Type B pancreatic cell (in vitro differentiated cells): ENCODE results near the gene KLHL3. TPM values are rescaled to one million over a fixed set of nuclear protein-coding genes. Genes with fewer than 3 reads are reported as not detected.
A peak's percentile ranks its signal among the peaks of the same experiment; 100 is the strongest.

Experiments
- DNase-seq: peaks from one replicate; pipeline ENCODE4 v3.0.0; 2021; ENCODE audit warnings: mixed read lengths; ENCODE audit not compliant: unreplicated experiment; ENCODE audit errors: extremely low spot score
- H3K27ac Mint-ChIP-seq: 2 replicates; pipeline ENCODE4 v1.8.0; 2021; ENCODE audit warnings: mild to moderate bottlenecking, mixed read lengths
- H3K27me3 Mint-ChIP-seq: 2 replicates; pipeline ENCODE4 v1.8.0; 2021; ENCODE audit warnings: mixed read lengths
- H3K36me3 Mint-ChIP-seq: 2 replicates; pipeline ENCODE4 v1.8.0; 2021; ENCODE audit warnings: mixed read lengths
- H3K4me1 Mint-ChIP-seq: one replicate; pipeline ENCODE4 v1.8.0; 2021; ENCODE audit warnings: mixed read lengths; ENCODE audit not compliant: unreplicated experiment
- H3K4me3 Mint-ChIP-seq: 2 replicates; pipeline ENCODE4 v1.8.0; 2021; ENCODE audit warnings: mild to moderate bottlenecking, mixed read lengths
- H3K9me3 Mint-ChIP-seq: 2 replicates; pipeline ENCODE4 v1.8.0; 2021; ENCODE audit warnings: mixed read lengths
- total RNA-seq: library from RNA; stranded (reverse); gene quantifications from 2 replicates; pipeline ENCODE4 v1.2.1, GENCODE V29; 2021; ENCODE audit warnings: low replicate concordance
- TF ChIP-seq, protein P1 (sequence below): fragments of 200-600 bp; sonication (generic); conservative IDR thresholded peaks from 2 replicates; pipeline ENCODE4 v1.5.0; 2021; ENCODE audit warnings: antibody characterized with exemption, mild to moderate bottlenecking

Gene KLHL3
- total RNA-seq, 1 donor from 2014 or later: 9.7 TPM

DNA sequence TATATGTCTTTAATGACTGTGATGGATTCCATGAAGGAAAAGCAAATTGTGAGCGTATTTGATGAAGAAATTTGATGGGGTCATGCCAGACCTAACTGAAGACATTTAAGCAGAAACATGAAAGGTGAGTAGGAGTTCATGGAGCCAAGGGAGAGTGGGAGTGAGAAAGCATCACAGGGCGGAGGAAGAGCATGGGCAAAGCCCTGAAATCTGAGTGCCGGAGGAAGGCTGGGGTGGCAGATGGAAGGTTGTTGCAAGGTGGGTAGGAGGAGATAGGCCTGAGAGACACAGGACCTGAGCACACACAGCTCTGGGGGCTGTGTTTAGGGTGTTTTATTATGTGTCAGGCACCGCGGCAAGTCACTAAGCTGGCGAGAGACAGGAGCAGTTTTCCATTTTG lies 136.4 kb downstream of the KLHL3 start:
- H3K9me3 Mint-ChIP-seq: no peaks in the 10 kb centered on the region
- H3K27me3 Mint-ChIP-seq: peaks cover 41% of the 10 kb centered on the region
- no peak for DNase-seq
- H3K27ac Mint-ChIP-seq: no peak overlapping the region
- no peak overlapping the region for H3K4me3 Mint-ChIP-seq
- no peaks in the 10 kb centered on the region for H3K36me3 Mint-ChIP-seq
- TF ChIP-seq, protein P1, sequence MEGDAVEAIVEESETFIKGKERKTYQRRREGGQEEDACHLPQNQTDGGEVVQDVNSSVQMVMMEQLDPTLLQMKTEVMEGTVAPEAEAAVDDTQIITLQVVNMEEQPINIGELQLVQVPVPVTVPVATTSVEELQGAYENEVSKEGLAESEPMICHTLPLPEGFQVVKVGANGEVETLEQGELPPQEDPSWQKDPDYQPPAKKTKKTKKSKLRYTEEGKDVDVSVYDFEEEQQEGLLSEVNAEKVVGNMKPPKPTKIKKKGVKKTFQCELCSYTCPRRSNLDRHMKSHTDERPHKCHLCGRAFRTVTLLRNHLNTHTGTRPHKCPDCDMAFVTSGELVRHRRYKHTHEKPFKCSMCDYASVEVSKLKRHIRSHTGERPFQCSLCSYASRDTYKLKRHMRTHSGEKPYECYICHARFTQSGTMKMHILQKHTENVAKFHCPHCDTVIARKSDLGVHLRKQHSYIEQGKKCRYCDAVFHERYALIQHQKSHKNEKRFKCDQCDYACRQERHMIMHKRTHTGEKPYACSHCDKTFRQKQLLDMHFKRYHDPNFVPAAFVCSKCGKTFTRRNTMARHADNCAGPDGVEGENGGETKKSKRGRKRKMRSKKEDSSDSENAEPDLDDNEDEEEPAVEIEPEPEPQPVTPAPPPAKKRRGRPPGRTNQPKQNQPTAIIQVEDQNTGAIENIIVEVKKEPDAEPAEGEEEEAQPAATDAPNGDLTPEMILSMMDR: no peak
- no peaks in the 10 kb centered on the region for H3K4me1 Mint-ChIP-seq

DNA sequence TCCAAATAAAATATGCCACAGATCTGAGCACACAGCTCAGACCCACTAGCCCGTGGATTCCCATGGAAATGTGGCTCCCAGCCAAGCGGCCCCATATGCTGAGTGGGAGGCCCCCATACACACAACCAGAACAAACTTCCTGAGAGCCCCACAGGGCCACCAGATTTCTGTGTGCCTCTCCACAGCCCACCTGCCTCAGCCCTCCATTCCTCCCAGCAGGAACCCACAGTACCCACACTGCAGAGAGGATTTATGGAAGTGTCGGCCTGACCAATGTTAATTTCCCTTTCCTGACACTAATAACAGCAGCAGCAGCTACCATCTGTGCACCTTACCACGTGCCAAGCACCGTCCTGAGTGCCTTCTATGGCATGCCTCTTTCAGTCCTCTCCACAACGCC lies 137.5 kb downstream of the KLHL3 start:
- TF ChIP-seq, protein P1: no peak
- peaks cover 42% of the 10 kb centered on the region for H3K27me3 Mint-ChIP-seq
- H3K4me3 Mint-ChIP-seq: no peak overlapping the region
- H3K4me1 Mint-ChIP-seq: no peaks in the 10 kb centered on the region
- no peak for DNase-seq
- H3K9me3 Mint-ChIP-seq: no peaks in the 10 kb centered on the region
- no peaks in the 10 kb centered on the region for H3K36me3 Mint-ChIP-seq
- H3K27ac Mint-ChIP-seq: no peak overlapping the region

DNA sequence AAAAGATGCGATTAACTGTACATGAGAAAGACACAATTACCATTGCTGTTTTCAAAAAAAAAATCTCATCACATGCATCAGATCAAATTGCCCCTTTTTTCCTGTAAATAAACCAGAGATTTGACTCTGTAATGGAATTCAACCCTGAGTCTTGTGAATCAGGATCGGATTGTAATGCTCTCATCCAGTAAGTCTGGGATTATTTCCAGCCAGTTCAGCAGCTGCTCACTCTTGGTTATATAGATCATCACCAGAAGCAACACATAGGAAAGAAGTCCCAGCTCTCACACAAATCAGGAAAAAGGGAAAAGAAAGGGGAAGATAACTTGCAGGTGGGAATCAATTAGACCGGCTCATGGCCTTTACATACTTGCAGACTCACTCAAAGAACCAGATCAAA lies 138.9 kb downstream of the KLHL3 start:
- TF ChIP-seq, protein P1: no peak
- Mint-ChIP-seq H3K9me3 (no peaks in the 10 kb centered on the region), H3K36me3 (no peaks in the 10 kb centered on the region), H3K4me1 (no peaks in the 10 kb centered on the region), H3K27me3 (peaks cover 48% of the 10 kb centered on the region), H3K4me3 (no peak overlapping the region), H3K27ac (no peak overlapping the region)
- no peak for DNase-seq

DNA sequence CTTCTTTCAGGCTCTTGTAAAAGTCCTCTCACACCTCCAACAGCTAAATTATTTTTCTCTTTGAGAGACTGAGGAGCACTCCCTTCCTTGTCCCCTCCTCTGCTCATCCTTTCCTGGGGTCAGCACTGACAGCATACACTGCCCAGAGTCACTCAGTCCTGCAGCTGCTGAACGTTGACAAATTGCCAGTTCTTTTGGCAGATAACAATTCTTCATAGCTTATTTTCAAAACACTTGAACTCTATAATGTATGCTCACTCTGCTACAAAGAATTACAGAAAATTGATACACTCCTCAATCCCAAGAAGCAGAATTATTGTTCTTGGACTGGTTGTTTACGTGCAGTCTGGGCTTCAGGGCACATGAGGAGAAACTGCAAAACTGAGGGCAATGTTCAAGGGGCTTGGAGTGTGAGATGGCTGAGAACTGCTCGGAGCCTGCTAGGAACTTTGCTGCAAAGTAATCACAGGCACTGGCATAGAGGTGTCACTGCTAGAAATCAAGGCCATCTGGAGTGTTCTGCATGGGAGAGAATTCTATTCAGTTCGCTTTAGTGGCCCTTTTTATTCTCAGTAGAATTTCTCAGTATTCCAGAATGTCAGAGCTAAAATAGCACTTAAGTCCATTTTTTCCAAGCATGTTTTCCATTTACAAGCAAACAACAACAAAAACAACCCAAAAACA lies 140.4 kb downstream of the KLHL3 start:
- Mint-ChIP-seq H3K27me3 (peaks cover 49% of the 10 kb centered on the region), H3K4me3 (no peak overlapping the region), H3K9me3 (no peaks in the 10 kb centered on the region), H3K27ac (no peak overlapping the region), H3K4me1 (no peaks in the 10 kb centered on the region), H3K36me3 (no peaks in the 10 kb centered on the region)
- TF ChIP-seq, protein P1: no peak
- peak; percentile 16 for DNase-seq

DNA sequence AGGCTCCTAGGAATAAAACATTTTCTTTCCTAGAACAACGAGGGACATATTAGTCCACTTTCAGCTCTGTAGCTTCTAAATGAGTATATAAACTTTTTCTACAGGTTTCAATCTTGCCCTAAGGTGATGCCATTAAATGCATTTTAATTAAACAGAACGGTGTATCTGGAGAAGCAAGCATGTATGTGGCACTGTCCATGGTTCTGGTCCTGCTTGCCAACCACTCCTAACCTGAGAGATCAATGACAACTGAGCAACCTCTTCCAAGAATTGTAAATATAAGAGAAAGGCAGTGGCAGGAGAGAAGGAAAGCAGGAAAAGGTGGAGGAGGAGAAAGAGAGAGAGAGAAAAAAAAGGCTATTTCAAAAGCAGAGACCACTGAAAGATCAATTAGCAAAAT lies 141.2 kb downstream of the KLHL3 start:
- Mint-ChIP-seq H3K27ac (no peak overlapping the region), H3K4me1 (no peaks in the 10 kb centered on the region), H3K4me3 (no peak overlapping the region), H3K36me3 (no peaks in the 10 kb centered on the region), H3K27me3 (peaks cover 46% of the 10 kb centered on the region), H3K9me3 (no peaks in the 10 kb centered on the region)
- DNase-seq: no peak
- TF ChIP-seq, protein P1: no peak

DNA sequence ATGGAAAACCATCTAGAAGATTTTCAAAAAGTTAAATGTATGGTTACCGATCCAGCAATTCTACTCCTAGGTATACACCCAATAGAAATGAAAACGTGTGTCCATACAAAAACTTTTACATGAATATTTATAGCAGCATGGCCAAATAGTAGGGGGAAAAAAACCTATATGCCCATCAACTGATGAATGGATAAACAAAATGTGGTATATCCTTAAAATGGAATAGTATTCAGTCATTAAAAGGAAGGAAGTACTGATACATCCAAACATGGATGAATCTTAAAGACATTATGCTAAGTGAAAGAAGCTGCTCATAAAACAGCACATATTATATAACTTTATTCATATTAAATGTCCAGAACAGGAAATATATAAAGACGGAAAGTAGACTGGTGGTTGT lies 143.6 kb downstream of the KLHL3 start:
- no peak for DNase-seq
- H3K4me3 Mint-ChIP-seq: no peak overlapping the region
- no peaks in the 10 kb centered on the region for H3K9me3 Mint-ChIP-seq
- H3K4me1 Mint-ChIP-seq: no peaks in the 10 kb centered on the region
- H3K27me3 Mint-ChIP-seq: peaks cover 40% of the 10 kb centered on the region
- no peak overlapping the region for H3K27ac Mint-ChIP-seq
- TF ChIP-seq, protein P1: no peak
- no peaks in the 10 kb centered on the region for H3K36me3 Mint-ChIP-seq
